ENCODE data around the gene NOS3. TPM values are rescaled to one million over a fixed set of nuclear protein-coding genes. Genes with fewer than 3 reads are reported as not detected.

The NOS3 gene
- total RNA-seq, 1 donor from 2014 or later, result 0.86 TPM

GRCh38 chr7:150965273-150965830 lies 25.5 kb upstream of the NOS3 start:
- H3K4me3 Mint-ChIP-seq (ENCODE audit: unreplicated experiment), result no peak overlapping the region
- TF ChIP-seq CTCF (IDR thresholded peaks at IDR 0.05; ENCODE audit: partially characterized antibody, unreplicated experiment), result no peak
- H3K4me1 Mint-ChIP-seq (ENCODE audit: low read depth, unreplicated experiment), result peaks cover 61% of the 10 kb centered on the region
- peak overlapping the region; percentile 82 for H3K27ac Mint-ChIP-seq (ENCODE audit: unreplicated experiment)
- peaks cover 13% of the 10 kb centered on the region for H3K27me3 Mint-ChIP-seq (ENCODE audit: unreplicated experiment)
- DNase-seq, result peak; percentile 14
- peaks cover 8% of the 10 kb centered on the region for H3K36me3 Mint-ChIP-seq (ENCODE audit: unreplicated experiment)
- H3K9me3 Mint-ChIP-seq (ENCODE audit: unreplicated experiment), result peaks cover 19% of the 10 kb centered on the region

- peak; percentile 40 for DNase-seq
- no peak overlapping the region for H3K27ac Mint-ChIP-seq (ENCODE audit: unreplicated experiment)
- peaks cover 12% of the 10 kb centered on the region for H3K27me3 Mint-ChIP-seq (ENCODE audit: unreplicated experiment)
- H3K9me3 Mint-ChIP-seq (ENCODE audit: unreplicated experiment), result peaks cover 19% of the 10 kb centered on the region
- H3K4me3 Mint-ChIP-seq (ENCODE audit: unreplicated experiment), result no peak overlapping the region
- peaks cover 63% of the 10 kb centered on the region for H3K4me1 Mint-ChIP-seq (ENCODE audit: low read depth, unreplicated experiment)
- TF ChIP-seq CTCF (IDR thresholded peaks at IDR 0.05; ENCODE audit: partially characterized antibody, unreplicated experiment), result peak; percentile 34
- H3K36me3 Mint-ChIP-seq (ENCODE audit: unreplicated experiment), result peaks cover 5% of the 10 kb centered on the region
These were observed 24.8 kb upstream of the NOS3 start for GRCh38 chr7:150966002-150966401.

- H3K36me3 Mint-ChIP-seq (ENCODE audit: unreplicated experiment), result peaks cover 5% of the 10 kb centered on the region
- H3K9me3 Mint-ChIP-seq (ENCODE audit: unreplicated experiment), result peaks cover 17% of the 10 kb centered on the region
- DNase-seq, result no peak
- no peak overlapping the region for H3K4me3 Mint-ChIP-seq (ENCODE audit: unreplicated experiment)
- peaks cover 9% of the 10 kb centered on the region for H3K27me3 Mint-ChIP-seq (ENCODE audit: unreplicated experiment)
- TF ChIP-seq CTCF (IDR thresholded peaks at IDR 0.05; ENCODE audit: partially characterized antibody, unreplicated experiment), result no peak
- peaks cover 63% of the 10 kb centered on the region for H3K4me1 Mint-ChIP-seq (ENCODE audit: low read depth, unreplicated experiment)
- no peak overlapping the region for H3K27ac Mint-ChIP-seq (ENCODE audit: unreplicated experiment)
These were observed 23.5 kb upstream of the NOS3 start for GRCh38 chr7:150967349-150967748.

GRCh38 chr7:150968056-150968733 lies 22.6 kb upstream of the NOS3 start:
- H3K9me3 Mint-ChIP-seq (ENCODE audit: unreplicated experiment), result peaks cover 21% of the 10 kb centered on the region
- peaks cover 10% of the 10 kb centered on the region for H3K27me3 Mint-ChIP-seq (ENCODE audit: unreplicated experiment)
- no peak overlapping the region for H3K27ac Mint-ChIP-seq (ENCODE audit: unreplicated experiment)
- H3K4me1 Mint-ChIP-seq (ENCODE audit: low read depth, unreplicated experiment), result peaks cover 64% of the 10 kb centered on the region
- no peak for TF ChIP-seq CTCF (IDR thresholded peaks at IDR 0.05; ENCODE audit: partially characterized antibody, unreplicated experiment)
- H3K36me3 Mint-ChIP-seq (ENCODE audit: unreplicated experiment), result peaks cover 5% of the 10 kb centered on the region
- DNase-seq, result no peak
- H3K4me3 Mint-ChIP-seq (ENCODE audit: unreplicated experiment), result peak overlapping the region; percentile 2

- TF ChIP-seq CTCF (IDR thresholded peaks at IDR 0.05; ENCODE audit: partially characterized antibody, unreplicated experiment), result no peak
- DNase-seq, result peak; percentile 11
- peaks cover 11% of the 10 kb centered on the region for H3K27me3 Mint-ChIP-seq (ENCODE audit: unreplicated experiment)
- peaks cover 5% of the 10 kb centered on the region for H3K36me3 Mint-ChIP-seq (ENCODE audit: unreplicated experiment)
- no peak overlapping the region for H3K27ac Mint-ChIP-seq (ENCODE audit: unreplicated experiment)
- H3K9me3 Mint-ChIP-seq (ENCODE audit: unreplicated experiment), result peaks cover 22% of the 10 kb centered on the region
- peak overlapping the region; percentile 2 for H3K4me3 Mint-ChIP-seq (ENCODE audit: unreplicated experiment)
- peaks cover 64% of the 10 kb centered on the region for H3K4me1 Mint-ChIP-seq (ENCODE audit: low read depth, unreplicated experiment)
These were observed 22.0 kb upstream of the NOS3 start for GRCh38 chr7:150968734-150969372.

Data from glutamatergic neuron (in vitro differentiated cells).